ENCODE data around the gene ZNF177. TPM values are rescaled to one million over a fixed set of nuclear protein-coding genes. Genes with fewer than 3 reads are reported as not detected.

ZNF177 gene
- total and polyA plus RNA-seq, 2 donors (not counting 3 experiments of a cell fraction or from before 2014, with no cell fraction given), result 0.42 to 0.86 TPM

DNA sequence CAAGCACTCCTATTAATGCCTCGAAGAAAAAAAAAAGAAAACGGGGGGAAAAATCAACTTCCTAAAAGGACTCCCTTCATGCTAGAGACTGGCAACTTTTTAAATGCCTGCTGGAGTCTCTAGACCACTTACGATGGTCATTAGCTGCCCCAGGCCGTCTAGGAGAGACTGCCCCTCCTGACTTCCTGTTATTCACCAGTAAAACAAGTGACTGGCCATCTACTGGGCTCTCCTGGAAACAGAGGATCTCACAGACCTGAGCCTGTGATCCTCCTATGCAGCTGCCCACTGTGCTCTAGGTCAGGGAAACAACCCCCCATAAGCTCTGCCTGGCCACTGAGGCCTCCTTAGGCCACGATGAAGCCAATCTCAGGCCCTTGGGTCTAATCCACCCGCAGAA lies 65.1 kb downstream of the ZNF177 start:
- Histone ChIP-seq H2AFZ (ENCODE audit: low read depth, low read length) (no peak overlapping the region), H4K20me1 (replicated peaks; ENCODE audit: control insufficient read depth, extremely low read depth, insufficient read depth, low read length) (no peaks in the 10 kb centered on the region), H3K4me3 (replicated peaks in 1 of 3; ENCODE audit: insufficient read depth in 1 of 3, low read depth in 1 of 3, low read length in 3 of 3) (no peak overlapping the region), H3K79me2 (ENCODE audit: control insufficient read depth, insufficient read depth, low read length) (no peaks in the 10 kb centered on the region), H3K27ac (ENCODE audit: insufficient read depth, low read depth, low read length) (no peak overlapping the region), H3K9ac (replicated peaks; ENCODE audit: extremely low read depth, insufficient read depth, low read length) (no peak overlapping the region), H3K36me3 (ENCODE audit: control insufficient read depth in 2 of 2, extremely low read depth in 1 of 2, insufficient read depth in 2 of 2, low read length in 2 of 2) (peaks cover 2 to 14% of the 10 kb centered on the region in 2 experiments), H3K9me1 (replicated peaks; ENCODE audit: control insufficient read depth, extremely low read depth, insufficient read depth, low read length) (no peaks in the 10 kb centered on the region), H3K27me3 (ENCODE audit: control insufficient read depth in 2 of 2, insufficient read depth in 2 of 2, low read length in 2 of 2) (no peaks in the 10 kb centered on the region), H3K9me3 (replicated peaks; ENCODE audit: control insufficient read depth, insufficient read depth, low read length) (no peaks in the 10 kb centered on the region), H3K4me2 (ENCODE audit: insufficient read depth, low read length) (no peak overlapping the region), H3K4me1 (ENCODE audit: control insufficient read depth, extremely low read depth, insufficient read depth, low read length) (no peaks in the 10 kb centered on the region)
- FAIRE-seq, result no peak
- ChIA-PET POLR2A (no interaction called here), CTCF (no interaction called here)
- BruUV-seq (replicated peaks), result no TSS peak
- intact Hi-C loops (cut with micrococcal nuclease), result no loop called here
- no peak for DNase-seq (ENCODE audit: low read depth, low spot score)
- dilution Hi-C loops (cut with MboI; ENCODE audit: extremely low pct_ligation_motif_present, low sequenced_read_pairs), result no loop called here
- TF ChIP-seq POLR2A (IDR thresholded peaks at IDR 0.05; ENCODE audit: low read depth, low read length) (no peak), GATA2 (IDR thresholded peaks at IDR 0.05; ENCODE audit: insufficient read depth, insufficient read length, low read depth, low read length) (no peak), MYC (IDR thresholded peaks at IDR 0.05; ENCODE audit: low read depth, low read length) (no peak), JUN (IDR thresholded peaks at IDR 0.05; ENCODE audit: borderline replicate concordance, insufficient read depth, insufficient read length, low read depth) (no peak), POLR2AphosphoS5 (IDR thresholded peaks at IDR 0.05; ENCODE audit: insufficient read depth, low read depth, low read length) (no peak), FOS (IDR thresholded peaks at IDR 0.05; ENCODE audit: borderline replicate concordance, insufficient read depth, low read length) (no peak), EZH2 (IDR thresholded peaks at IDR 0.05; ENCODE audit: borderline replicate concordance, low read depth, low read length, severe bottlenecking) (no peak)
- TF ChIP-seq, protein P1, sequence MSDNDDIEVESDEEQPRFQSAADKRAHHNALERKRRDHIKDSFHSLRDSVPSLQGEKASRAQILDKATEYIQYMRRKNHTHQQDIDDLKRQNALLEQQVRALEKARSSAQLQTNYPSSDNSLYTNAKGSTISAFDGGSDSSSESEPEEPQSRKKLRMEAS (IDR thresholded peaks at IDR 0.05; ENCODE audit: insufficient read depth, insufficient read length), result no peak
- TF ChIP-seq, protein P2, sequence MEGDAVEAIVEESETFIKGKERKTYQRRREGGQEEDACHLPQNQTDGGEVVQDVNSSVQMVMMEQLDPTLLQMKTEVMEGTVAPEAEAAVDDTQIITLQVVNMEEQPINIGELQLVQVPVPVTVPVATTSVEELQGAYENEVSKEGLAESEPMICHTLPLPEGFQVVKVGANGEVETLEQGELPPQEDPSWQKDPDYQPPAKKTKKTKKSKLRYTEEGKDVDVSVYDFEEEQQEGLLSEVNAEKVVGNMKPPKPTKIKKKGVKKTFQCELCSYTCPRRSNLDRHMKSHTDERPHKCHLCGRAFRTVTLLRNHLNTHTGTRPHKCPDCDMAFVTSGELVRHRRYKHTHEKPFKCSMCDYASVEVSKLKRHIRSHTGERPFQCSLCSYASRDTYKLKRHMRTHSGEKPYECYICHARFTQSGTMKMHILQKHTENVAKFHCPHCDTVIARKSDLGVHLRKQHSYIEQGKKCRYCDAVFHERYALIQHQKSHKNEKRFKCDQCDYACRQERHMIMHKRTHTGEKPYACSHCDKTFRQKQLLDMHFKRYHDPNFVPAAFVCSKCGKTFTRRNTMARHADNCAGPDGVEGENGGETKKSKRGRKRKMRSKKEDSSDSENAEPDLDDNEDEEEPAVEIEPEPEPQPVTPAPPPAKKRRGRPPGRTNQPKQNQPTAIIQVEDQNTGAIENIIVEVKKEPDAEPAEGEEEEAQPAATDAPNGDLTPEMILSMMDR (IDR thresholded peaks at IDR 0.05; ENCODE audit: extremely low read depth in 1 of 2, insufficient read depth in 1 of 2, low read depth in 1 of 2, low read length in 2 of 2), result no peak

All from endothelial cell of umbilical vein (primary cell).